ENCODE data around the gene THBS3. TPM values are rescaled to one million over a fixed set of nuclear protein-coding genes. Genes with fewer than 3 reads are reported as not detected.
"Not testable (repeated sequence)": the region's sequence is repeated elsewhere in the genome, so short reads cannot be mapped to it uniquely, and the experiment has no call there.

Gene THBS3
- polyA plus RNA-seq, 4 donors = 11.3 to 24.9 (median 14.8) TPM

- H3K4me3 ChIP-seq (ENCODE audit: low read depth in 1 of 3, low read length in 3 of 3) = peak overlapping the region in 1 of 3 donors; percentile 9
- FAIRE-seq (no peak), DNase-seq (peak; percentile 90 to 93)
- H3K9me3 ChIP-seq (ENCODE audit: control insufficient read depth in 2 of 2, insufficient read depth in 1 of 2, low read depth in 1 of 2, low read length in 1 of 2) = no peaks in the 10 kb centered on the region
- H3K4me1 ChIP-seq (ENCODE audit: control insufficient read depth in 3 of 3, insufficient read depth in 2 of 3, low read depth in 1 of 3, low read length in 2 of 3) = peaks cover 0 to 15% (median 0%) of the 10 kb centered on the region in 3 donors
- H3K27ac ChIP-seq (ENCODE audit: low read depth in 1 of 3, low read length in 2 of 3) = peak overlapping the region in 2 of 3 donors; percentile 18 to 61
- WGBS, 3 donors = 3 to 5% (median 5%) methylated on average over 27 to 28 of the region's 28 CpGs
- peaks cover 0 to 25% (median 4%) of the 10 kb centered on the region in 3 donors for H3K36me3 ChIP-seq (ENCODE audit: control insufficient read depth in 3 of 3, insufficient read depth in 2 of 3, low read depth in 1 of 3, low read length in 3 of 3)
- peaks cover 0 to 6% (median 0%) of the 10 kb centered on the region in 3 donors for H3K27me3 ChIP-seq (ENCODE audit: control insufficient read depth in 3 of 3, insufficient read depth in 3 of 3, low read length in 3 of 3)
These were observed 40.3 kb downstream of the THBS3 start for GRCh38 chr1:155167166-155168104.

GRCh38 chr1:155166471-155167165 lies 41.1 kb downstream of the THBS3 start:
- WGBS, 3 donors = 30 to 61% (median 60%) methylated on average over 26 to 27 of the region's 27 CpGs
- H3K4me3 ChIP-seq (ENCODE audit: low read depth in 1 of 3, low read length in 3 of 3) = no peak overlapping the region

GRCh38 chr1:155166051-155166470 lies 41.6 kb downstream of the THBS3 start:
- WGBS, 3 donors = 59 to 84% (median 83%) methylated on average over 8 of the region's 8 CpGs
- FAIRE-seq = no peak

More at GRCh38 chr1:155166471-155167165, 41.1 kb downstream of the THBS3 start:
- FAIRE-seq (no peak), DNase-seq (peak in 1 of 2 donors; percentile 51)
- no peaks in the 10 kb centered on the region for H3K9me3 ChIP-seq (ENCODE audit: control insufficient read depth in 2 of 2, insufficient read depth in 1 of 2, low read depth in 1 of 2, low read length in 1 of 2)
- peak overlapping the region in 1 of 3 donors; percentile 76 for H3K27ac ChIP-seq (ENCODE audit: low read depth in 1 of 3, low read length in 2 of 3)
- H3K4me1 ChIP-seq (ENCODE audit: control insufficient read depth in 3 of 3, insufficient read depth in 2 of 3, low read depth in 1 of 3, low read length in 2 of 3) = peaks cover 0 to 10% (median 0%) of the 10 kb centered on the region in 3 donors
- peaks cover 0 to 25% (median 4%) of the 10 kb centered on the region in 3 donors for H3K36me3 ChIP-seq (ENCODE audit: control insufficient read depth in 3 of 3, insufficient read depth in 2 of 3, low read depth in 1 of 3, low read length in 3 of 3)
- peaks cover 0 to 6% (median 0%) of the 10 kb centered on the region in 3 donors for H3K27me3 ChIP-seq (ENCODE audit: control insufficient read depth in 3 of 3, insufficient read depth in 3 of 3, low read length in 3 of 3)

GRCh38 chr1:155164625-155165024 lies 43.1 kb downstream of the THBS3 start:
- H3K27me3 ChIP-seq (ENCODE audit: control insufficient read depth in 3 of 3, insufficient read depth in 3 of 3, low read length in 3 of 3); H3K4me3 ChIP-seq (ENCODE audit: low read depth in 1 of 3, low read length in 3 of 3); H3K9me3 ChIP-seq (ENCODE audit: control insufficient read depth in 2 of 2, insufficient read depth in 1 of 2, low read depth in 1 of 2, low read length in 1 of 2); FAIRE-seq; H3K4me1 ChIP-seq (ENCODE audit: control insufficient read depth in 3 of 3, insufficient read depth in 2 of 3, low read depth in 1 of 3, low read length in 2 of 3); DNase-seq; H3K36me3 ChIP-seq (ENCODE audit: control insufficient read depth in 3 of 3, insufficient read depth in 2 of 3, low read depth in 1 of 3, low read length in 3 of 3); H3K27ac ChIP-seq (ENCODE audit: low read depth in 1 of 3, low read length in 2 of 3): not testable (repeated sequence)
- 93 to 97% (median 95%) methylated on average over 7 to 11 of the region's 11 CpGs for WGBS, 3 donors

More at GRCh38 chr1:155166051-155166470, 41.6 kb downstream of the THBS3 start:
- Histone ChIP-seq H3K36me3 (ENCODE audit: control insufficient read depth in 3 of 3, insufficient read depth in 2 of 3, low read depth in 1 of 3, low read length in 3 of 3) (peaks cover 0 to 21% (median 4%) of the 10 kb centered on the region in 3 donors), H3K9me3 (ENCODE audit: control insufficient read depth in 2 of 2, insufficient read depth in 1 of 2, low read depth in 1 of 2, low read length in 1 of 2) (no peaks in the 10 kb centered on the region), H3K4me1 (ENCODE audit: control insufficient read depth in 3 of 3, insufficient read depth in 2 of 3, low read depth in 1 of 3, low read length in 2 of 3) (peaks cover 0 to 10% (median 0%) of the 10 kb centered on the region in 3 donors), H3K27me3 (ENCODE audit: control insufficient read depth in 3 of 3, insufficient read depth in 3 of 3, low read length in 3 of 3) (peaks cover 0 to 6% (median 0%) of the 10 kb centered on the region in 3 donors), H3K27ac (ENCODE audit: low read depth in 1 of 3, low read length in 2 of 3) (peak overlapping the region in 1 of 3 donors; percentile 76), H3K4me3 (ENCODE audit: low read depth in 1 of 3, low read length in 3 of 3) (no peak overlapping the region)
- no peak for DNase-seq

- not testable (repeated sequence) for DNase-seq; H3K4me1 ChIP-seq (ENCODE audit: control insufficient read depth in 3 of 3, insufficient read depth in 2 of 3, low read depth in 1 of 3, low read length in 2 of 3); H3K9me3 ChIP-seq (ENCODE audit: control insufficient read depth in 2 of 2, insufficient read depth in 1 of 2, low read depth in 1 of 2, low read length in 1 of 2); H3K27ac ChIP-seq (ENCODE audit: low read depth in 1 of 3, low read length in 2 of 3); H3K4me3 ChIP-seq (ENCODE audit: low read depth in 1 of 3, low read length in 3 of 3); H3K27me3 ChIP-seq (ENCODE audit: control insufficient read depth in 3 of 3, insufficient read depth in 3 of 3, low read length in 3 of 3); FAIRE-seq; H3K36me3 ChIP-seq (ENCODE audit: control insufficient read depth in 3 of 3, insufficient read depth in 2 of 3, low read depth in 1 of 3, low read length in 3 of 3)
- WGBS, 3 donors = 95 to 97% (median 96%) methylated on average over 4 of the region's 4 CpGs
These were observed 43.9 kb downstream of the THBS3 start for GRCh38 chr1:155163785-155164184.

- H3K4me1 ChIP-seq (ENCODE audit: control insufficient read depth in 3 of 3, insufficient read depth in 2 of 3, low read depth in 1 of 3, low read length in 2 of 3); FAIRE-seq; H3K27me3 ChIP-seq (ENCODE audit: control insufficient read depth in 3 of 3, insufficient read depth in 3 of 3, low read length in 3 of 3); H3K27ac ChIP-seq (ENCODE audit: low read depth in 1 of 3, low read length in 2 of 3); H3K9me3 ChIP-seq (ENCODE audit: control insufficient read depth in 2 of 2, insufficient read depth in 1 of 2, low read depth in 1 of 2, low read length in 1 of 2); H3K36me3 ChIP-seq (ENCODE audit: control insufficient read depth in 3 of 3, insufficient read depth in 2 of 3, low read depth in 1 of 3, low read length in 3 of 3); H3K4me3 ChIP-seq (ENCODE audit: low read depth in 1 of 3, low read length in 3 of 3); DNase-seq: not testable (repeated sequence)
- 94 to 100% (median 97%) methylated on average over 6 of the region's 6 CpGs for WGBS, 3 donors
These were observed 45.1 kb downstream of the THBS3 start for GRCh38 chr1:155162631-155163030.

- no peaks in the 10 kb centered on the region for H3K4me1 ChIP-seq (ENCODE audit: control insufficient read depth in 3 of 3, insufficient read depth in 2 of 3, low read depth in 1 of 3, low read length in 2 of 3)
- no peaks in the 10 kb centered on the region for H3K9me3 ChIP-seq (ENCODE audit: control insufficient read depth in 2 of 2, insufficient read depth in 1 of 2, low read depth in 1 of 2, low read length in 1 of 2)
- H3K27ac ChIP-seq (ENCODE audit: low read depth in 1 of 3, low read length in 2 of 3) = no peak overlapping the region
- no peak overlapping the region for H3K4me3 ChIP-seq (ENCODE audit: low read depth in 1 of 3, low read length in 3 of 3)
- H3K36me3 ChIP-seq (ENCODE audit: control insufficient read depth in 3 of 3, insufficient read depth in 2 of 3, low read depth in 1 of 3, low read length in 3 of 3) = no peaks in the 10 kb centered on the region
- no peak for FAIRE-seq
- DNase-seq = no peak
- WGBS, 3 donors = 74 to 81% (median 80%) methylated on average over 8 of the region's 8 CpGs
- H3K27me3 ChIP-seq (ENCODE audit: control insufficient read depth in 3 of 3, insufficient read depth in 3 of 3, low read length in 3 of 3) = no peaks in the 10 kb centered on the region
These were observed 47.6 kb downstream of the THBS3 start for GRCh38 chr1:155160128-155160527.

- Histone ChIP-seq H3K4me1 (ENCODE audit: control insufficient read depth in 3 of 3, insufficient read depth in 2 of 3, low read depth in 1 of 3, low read length in 2 of 3) (no peaks in the 10 kb centered on the region), H3K27me3 (ENCODE audit: control insufficient read depth in 3 of 3, insufficient read depth in 3 of 3, low read length in 3 of 3) (no peaks in the 10 kb centered on the region), H3K27ac (ENCODE audit: low read depth in 1 of 3, low read length in 2 of 3) (no peak overlapping the region), H3K4me3 (ENCODE audit: low read depth in 1 of 3, low read length in 3 of 3) (no peak overlapping the region), H3K9me3 (ENCODE audit: control insufficient read depth in 2 of 2, insufficient read depth in 1 of 2, low read depth in 1 of 2, low read length in 1 of 2) (no peaks in the 10 kb centered on the region), H3K36me3 (ENCODE audit: control insufficient read depth in 3 of 3, insufficient read depth in 2 of 3, low read depth in 1 of 3, low read length in 3 of 3) (no peaks in the 10 kb centered on the region)
- 71 to 90% (median 76%) methylated on average over 1 of the region's 1 CpG for WGBS, 3 donors
- FAIRE-seq (no peak), DNase-seq (no peak)
These were observed 48.7 kb downstream of the THBS3 start for GRCh38 chr1:155158991-155159390.
